ENCODE measurements around the gene VWA5B1.

VWA5B1 gene

DNA sequence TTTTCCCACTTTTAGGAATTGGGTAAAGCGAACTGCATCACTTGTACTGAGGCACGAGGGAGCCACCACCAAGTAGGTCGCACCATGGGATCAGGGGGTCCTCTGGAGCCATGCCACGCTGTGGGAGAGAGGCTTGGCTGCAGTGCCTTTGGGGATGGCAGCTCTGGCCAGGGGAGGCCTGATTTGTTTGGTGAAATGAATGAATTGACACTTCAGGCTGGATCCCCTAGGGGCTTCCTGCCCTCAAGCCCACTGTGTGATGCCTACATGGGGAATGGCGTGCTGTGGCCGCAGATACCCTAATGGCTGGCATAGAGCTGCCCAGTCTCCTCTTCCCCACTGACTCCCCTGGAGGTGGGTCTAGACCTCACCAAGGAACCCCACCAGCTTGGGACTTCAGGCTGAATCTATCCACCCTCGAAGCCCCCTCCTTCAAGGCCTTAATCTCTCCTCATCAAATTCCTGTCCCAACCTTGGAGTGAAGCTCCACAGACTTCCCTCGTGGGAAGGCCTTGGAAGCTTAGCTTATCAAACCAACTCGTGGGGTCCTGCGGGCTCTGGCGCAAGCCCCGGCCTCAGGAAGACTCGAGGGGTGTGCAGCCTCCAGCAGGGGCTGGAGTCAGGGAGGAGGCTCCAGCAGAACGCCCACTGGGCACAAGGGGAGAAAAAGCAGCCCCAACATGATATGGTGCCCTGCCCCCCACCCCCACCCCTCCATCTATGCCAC is 64.6 kb downstream of the VWA5B1 start:
- no peak for DNase-seq (ENCODE audit: extremely low read depth, low read depth)
- TF ChIP-seq, protein P1, sequence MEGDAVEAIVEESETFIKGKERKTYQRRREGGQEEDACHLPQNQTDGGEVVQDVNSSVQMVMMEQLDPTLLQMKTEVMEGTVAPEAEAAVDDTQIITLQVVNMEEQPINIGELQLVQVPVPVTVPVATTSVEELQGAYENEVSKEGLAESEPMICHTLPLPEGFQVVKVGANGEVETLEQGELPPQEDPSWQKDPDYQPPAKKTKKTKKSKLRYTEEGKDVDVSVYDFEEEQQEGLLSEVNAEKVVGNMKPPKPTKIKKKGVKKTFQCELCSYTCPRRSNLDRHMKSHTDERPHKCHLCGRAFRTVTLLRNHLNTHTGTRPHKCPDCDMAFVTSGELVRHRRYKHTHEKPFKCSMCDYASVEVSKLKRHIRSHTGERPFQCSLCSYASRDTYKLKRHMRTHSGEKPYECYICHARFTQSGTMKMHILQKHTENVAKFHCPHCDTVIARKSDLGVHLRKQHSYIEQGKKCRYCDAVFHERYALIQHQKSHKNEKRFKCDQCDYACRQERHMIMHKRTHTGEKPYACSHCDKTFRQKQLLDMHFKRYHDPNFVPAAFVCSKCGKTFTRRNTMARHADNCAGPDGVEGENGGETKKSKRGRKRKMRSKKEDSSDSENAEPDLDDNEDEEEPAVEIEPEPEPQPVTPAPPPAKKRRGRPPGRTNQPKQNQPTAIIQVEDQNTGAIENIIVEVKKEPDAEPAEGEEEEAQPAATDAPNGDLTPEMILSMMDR (IDR thresholded peaks at IDR 0.05; ENCODE audit: low read depth, low read length) = no peak

DNA sequence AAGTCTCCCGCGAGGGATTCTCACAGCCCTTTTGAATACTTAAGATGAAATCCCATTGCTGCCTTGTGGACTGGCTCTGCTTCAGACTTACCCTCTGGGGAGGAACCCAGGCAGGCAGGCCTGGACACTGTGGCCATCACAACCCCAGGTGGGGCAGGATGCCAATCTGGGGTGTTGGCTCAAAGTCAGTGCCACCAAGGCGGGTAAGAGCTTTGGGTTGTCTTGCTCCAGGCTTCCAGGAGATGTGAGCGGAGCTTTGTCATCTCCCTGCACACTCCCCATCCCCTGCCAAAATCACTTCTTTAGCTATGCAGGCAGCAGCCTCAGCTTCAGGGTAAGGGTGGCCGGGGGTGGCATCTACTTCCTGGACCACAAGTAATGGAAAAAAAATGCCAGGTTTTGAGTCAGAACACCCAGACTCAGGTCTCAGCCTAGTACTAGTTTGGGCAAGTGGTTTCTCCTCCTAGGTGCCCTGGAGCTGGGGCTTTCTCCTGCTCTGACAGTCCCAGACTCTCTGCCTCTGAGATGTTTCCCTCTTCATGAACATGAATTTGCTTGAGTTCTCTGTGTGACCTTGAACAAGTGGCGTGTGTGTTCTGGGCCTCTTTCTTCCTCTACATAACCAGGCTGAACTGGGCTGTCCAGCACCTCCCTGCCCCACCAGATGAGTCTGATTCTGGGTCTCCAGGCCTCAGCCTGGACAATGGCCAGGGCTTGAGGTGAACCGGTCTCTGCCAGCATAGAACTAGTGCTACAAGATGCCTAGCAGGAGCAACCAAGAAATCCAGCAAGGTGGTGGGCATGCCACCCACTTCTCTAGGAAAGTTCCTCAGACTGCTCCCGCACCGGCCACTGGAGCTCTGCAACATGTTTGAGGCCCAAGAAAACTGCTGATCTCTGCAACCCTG is 65.4 kb downstream of the VWA5B1 start:
- DNase-seq (ENCODE audit: extremely low read depth, low read depth) = no peak
- TF ChIP-seq, protein P1 (IDR thresholded peaks at IDR 0.05; ENCODE audit: low read depth, low read length) = no peak

DNA sequence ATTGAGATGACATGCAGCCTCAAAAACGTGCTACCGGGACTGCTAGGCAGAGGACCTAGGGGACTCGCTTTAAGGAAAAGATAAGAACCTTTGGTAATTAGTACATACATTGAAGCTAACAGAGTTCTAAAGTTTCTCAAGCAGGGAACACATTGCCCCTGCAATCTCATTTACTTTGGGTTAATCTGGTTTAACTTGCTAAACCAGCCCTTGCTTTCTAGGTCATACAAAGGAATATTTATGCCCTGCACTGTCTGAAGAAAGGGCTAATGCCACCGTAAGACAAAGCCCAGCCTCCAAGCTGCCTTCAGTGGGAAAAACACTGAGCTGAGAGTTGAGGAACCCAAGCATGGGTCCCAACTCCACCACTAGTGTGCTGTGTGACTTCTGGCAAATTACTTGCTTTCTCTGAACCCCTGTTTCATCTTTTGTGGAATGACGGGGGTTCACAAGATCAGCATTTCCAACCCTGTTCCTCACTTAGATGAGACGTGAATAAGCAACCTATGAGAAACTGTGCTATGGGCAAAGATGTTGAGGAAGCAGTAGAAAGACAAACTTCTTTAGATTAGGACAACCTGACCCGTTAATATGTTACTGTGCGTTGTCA is 66.3 kb downstream of the VWA5B1 start:
- TF ChIP-seq, protein P1 (IDR thresholded peaks at IDR 0.05; ENCODE audit: low read depth, low read length) = no peak
- no peak for DNase-seq (ENCODE audit: extremely low read depth, low read depth)

DNA sequence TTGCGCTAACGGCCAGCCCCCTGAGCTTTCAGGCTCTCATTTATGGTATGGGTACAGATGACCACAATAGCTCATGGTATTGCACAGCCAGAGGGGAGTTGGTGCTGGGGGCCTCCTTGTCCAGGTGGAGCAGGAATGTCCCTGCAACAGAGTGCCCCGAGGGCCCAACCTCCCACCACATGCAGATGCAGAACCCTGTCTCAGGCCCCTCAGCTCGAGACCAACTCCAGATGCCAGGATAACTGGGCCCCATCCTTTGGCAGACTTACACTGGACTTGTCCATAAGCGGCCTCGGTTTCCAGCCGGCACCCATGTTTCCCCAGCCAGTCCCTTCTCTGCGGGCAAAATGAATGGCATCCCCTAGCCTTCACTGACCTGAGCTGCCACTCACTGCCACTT is 67.1 kb downstream of the VWA5B1 start:
- no peak for DNase-seq (ENCODE audit: extremely low read depth, low read depth)
- TF ChIP-seq, protein P1 (IDR thresholded peaks at IDR 0.05; ENCODE audit: low read depth, low read length) = no peak

DNA sequence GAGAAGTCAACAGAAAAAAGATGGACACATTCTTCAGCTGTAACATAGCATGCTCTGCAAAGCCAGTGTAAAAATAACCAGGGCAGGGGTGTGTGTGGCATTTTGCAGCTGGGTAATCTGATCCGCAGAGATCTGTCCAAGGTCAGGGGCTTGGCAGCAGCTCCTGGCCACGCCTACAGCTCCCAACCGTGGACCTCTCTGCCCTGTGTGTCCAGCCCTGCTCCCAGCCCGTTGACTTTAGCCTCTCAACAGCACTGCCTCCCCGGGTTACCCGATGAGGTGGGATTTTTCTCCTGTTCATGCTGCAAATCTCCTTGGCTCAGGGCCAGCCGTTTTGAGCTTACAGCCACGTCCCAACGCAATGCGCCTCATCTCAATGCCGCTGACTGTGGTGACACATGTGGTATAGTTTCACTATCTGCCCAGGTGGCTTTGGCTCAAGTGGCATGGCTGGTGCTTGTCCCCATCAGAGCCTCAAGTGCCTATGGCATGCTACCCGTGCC is 68.1 kb downstream of the VWA5B1 start:
- DNase-seq (ENCODE audit: extremely low read depth, low read depth) = peak; percentile 42
- TF ChIP-seq, protein P1 (IDR thresholded peaks at IDR 0.05; ENCODE audit: low read depth, low read length) = no peak

DNA sequence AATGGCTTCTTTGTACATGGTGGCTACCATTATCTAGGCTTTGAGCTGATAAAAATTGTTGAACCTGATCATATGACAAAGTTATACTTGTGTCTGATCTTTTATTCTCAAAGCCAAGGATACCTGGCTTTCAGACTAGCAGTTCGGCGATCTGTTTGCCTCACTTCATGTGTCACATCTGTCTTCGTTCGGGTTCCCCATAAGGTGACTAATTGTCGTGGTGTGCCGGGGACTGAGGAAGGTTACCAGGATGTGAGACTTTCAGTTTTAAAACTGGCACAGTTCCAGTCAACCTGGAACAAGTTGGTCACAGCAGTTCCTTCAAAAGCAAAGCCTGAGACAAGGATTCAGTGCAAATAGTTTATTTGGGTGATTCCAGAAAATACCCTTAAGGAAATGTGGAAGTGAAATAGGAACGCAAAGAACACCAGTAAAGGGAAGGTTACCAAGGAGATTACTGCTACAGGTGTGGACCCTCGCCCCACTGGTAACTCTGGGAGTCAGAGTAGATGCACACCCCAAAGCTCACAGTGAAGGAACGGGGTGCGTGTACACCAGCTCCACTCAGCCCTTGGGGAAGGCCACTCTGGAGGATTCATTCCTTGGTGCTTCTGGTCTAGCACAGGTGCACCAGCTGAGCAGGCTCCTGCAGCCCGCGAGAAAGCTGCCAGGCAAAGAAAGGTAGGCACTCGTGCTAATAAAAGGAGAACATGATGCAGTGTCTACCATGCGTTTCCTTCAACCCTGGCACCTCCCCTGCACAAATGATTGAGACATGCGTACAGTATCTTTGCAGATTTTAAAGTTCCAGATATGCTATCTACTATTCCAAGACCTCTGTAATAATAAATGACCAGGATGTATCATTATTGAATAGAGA is 69.0 kb downstream of the VWA5B1 start:
- TF ChIP-seq, protein P1 (IDR thresholded peaks at IDR 0.05; ENCODE audit: low read depth, low read length) = no peak
- DNase-seq (ENCODE audit: extremely low read depth, low read depth) = no peak

Measured in AG09319 (cell line).